RWPE1 (cell line): Measurements from ENCODE around the gene ZNF100.
"Not testable (repeated sequence)": the region's sequence is repeated elsewhere in the genome, so short reads cannot be mapped to it uniquely, and the experiment has no call there.

Source experiments
- CTCF ChIA-PET: fragments of 350-600 bp; sonication (Branson Sonifier 250); formaldehyde crosslinking; extraction: SDS; loops from one replicate; lab custom pipeline; 2021; lab: Yijun Ruan, JAX
- POLR2A ChIA-PET: fragments of 400-600 bp; formaldehyde crosslinking; extraction: SDS; loops from one replicate; lab custom pipeline; 2020; ENCODE audit warnings: antibody characterized with exemption; ENCODE audit not compliant: low non-redundant PET; lab: Yijun Ruan, JAX
- DNase-seq: peaks from one replicate; pipeline ENCODE4 v3.0.0; 2012; ENCODE audit warnings: low spot score
- H3K27ac ChIP-seq: fragments of 450-650 bp; 2 replicates; pipeline ENCODE4 v1.5.1; 2017
- TF ChIP-seq, protein P1 (sequence below): fragments of 450-650 bp; conservative IDR thresholded peaks from 2 replicates; pipeline ENCODE4 v1.5.1; 2017; ENCODE audit warnings: low read depth, mild to moderate bottlenecking

The ZNF100 gene

DNA sequence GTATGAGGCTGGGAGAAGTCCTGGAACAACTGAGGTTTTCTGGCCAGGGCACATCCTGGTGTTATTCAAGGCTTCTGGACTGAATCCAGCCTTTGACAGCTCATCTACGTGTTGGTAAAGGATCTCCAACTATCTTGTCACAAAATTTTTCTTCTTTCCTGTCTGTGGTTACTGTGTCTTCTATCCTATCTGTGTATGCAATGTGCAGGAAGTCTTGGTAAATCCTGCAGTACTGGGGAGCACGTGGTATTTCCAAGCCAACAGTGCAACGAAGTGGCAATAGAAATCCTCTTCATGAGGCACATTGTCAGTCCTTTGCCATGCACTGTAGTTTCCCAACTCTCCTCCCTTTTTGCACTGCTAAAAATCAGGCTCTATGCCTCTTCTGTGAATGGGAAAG is 86.7 kb downstream of the ZNF100 start:
- no peak overlapping the region for H3K27ac ChIP-seq
- TF ChIP-seq, protein P1, sequence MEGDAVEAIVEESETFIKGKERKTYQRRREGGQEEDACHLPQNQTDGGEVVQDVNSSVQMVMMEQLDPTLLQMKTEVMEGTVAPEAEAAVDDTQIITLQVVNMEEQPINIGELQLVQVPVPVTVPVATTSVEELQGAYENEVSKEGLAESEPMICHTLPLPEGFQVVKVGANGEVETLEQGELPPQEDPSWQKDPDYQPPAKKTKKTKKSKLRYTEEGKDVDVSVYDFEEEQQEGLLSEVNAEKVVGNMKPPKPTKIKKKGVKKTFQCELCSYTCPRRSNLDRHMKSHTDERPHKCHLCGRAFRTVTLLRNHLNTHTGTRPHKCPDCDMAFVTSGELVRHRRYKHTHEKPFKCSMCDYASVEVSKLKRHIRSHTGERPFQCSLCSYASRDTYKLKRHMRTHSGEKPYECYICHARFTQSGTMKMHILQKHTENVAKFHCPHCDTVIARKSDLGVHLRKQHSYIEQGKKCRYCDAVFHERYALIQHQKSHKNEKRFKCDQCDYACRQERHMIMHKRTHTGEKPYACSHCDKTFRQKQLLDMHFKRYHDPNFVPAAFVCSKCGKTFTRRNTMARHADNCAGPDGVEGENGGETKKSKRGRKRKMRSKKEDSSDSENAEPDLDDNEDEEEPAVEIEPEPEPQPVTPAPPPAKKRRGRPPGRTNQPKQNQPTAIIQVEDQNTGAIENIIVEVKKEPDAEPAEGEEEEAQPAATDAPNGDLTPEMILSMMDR: no peak
- CTCF ChIA-PET: no interaction called here
- no peak for DNase-seq
- POLR2A ChIA-PET: no interaction called here

DNA sequence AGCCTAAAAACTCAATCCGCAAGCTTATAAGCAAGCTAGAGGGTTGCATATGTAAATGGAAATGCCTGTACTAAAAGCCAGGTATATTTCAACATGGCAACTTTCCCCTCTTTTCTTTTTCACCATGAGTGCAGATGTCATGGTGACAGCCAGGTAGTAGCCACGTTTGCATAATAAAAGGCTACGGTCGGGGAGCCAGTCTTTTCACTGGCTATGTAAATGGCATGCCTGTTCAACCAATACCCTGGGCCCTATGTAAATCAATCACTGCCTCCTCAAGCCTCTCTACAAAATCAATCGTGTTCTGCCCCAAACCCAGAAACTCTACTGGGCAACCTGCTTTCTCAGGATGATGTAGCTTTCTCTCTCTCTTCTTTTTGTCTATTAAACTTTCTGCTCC is 87.4 kb downstream of the ZNF100 start:
- ChIA-PET POLR2A (no interaction called here), CTCF (no interaction called here)
- TF ChIP-seq, protein P1: no peak
- no peak for DNase-seq
- H3K27ac ChIP-seq: no peak overlapping the region

DNA sequence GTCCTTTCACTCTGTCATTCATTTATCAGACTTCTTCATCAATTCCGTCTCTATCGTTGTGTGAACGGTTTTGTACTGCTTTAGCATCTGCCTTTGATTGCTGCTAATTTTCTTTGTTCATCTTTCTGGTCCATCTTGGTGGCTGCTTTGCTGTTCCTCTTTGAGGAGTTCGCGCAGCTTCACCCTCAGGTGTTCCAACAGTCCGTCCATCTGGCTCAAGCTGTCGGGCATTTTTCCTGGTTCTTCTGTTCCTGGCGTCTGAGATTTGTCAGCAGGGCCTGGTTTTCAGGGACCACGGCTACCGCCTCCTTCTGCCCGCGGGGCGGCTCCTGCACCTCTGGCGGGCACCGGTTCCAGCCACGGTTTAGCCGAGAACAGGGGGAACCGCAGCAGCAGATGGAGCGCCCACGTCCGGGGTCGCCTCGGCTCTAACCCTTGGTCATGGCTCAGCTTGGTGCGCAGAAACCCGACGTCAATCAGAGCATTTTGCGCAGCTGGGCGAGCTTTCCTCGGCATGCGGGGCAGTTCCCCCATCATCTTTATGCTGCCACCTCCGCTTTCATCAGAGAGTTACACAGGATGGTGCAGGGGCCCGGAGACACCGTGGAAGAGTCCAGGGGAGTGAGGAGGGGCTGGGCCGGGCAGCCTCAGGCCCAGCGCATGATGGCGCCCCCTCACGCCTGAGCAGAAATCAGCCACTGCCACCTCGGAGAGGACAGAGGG is 89.5 kb downstream of the ZNF100 start:
- ChIA-PET CTCF (no interaction called here), POLR2A (no interaction called here)
- H3K27ac ChIP-seq: no peak overlapping the region
- TF ChIP-seq, protein P1: no peak
- no peak for DNase-seq

DNA sequence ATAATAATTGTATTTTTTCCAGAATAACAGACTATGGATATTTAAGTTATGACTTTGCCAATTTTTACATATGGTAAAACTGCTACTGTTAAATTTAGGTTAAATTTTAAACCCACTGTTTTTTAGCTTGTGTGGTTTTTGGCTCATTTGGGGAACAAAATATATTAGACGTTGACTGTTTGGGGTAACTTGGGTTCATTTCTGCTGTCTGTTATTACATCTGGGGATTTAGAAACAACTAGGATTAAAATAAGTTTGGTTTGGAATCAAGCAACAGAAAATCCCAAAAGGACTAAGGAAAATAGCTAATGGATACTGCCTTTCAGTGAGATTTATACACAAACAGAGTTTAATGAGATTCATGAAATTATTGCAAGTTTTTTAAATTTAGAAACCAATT is 92.9 kb downstream of the ZNF100 start:
- POLR2A ChIA-PET: no interaction called here

DNA sequence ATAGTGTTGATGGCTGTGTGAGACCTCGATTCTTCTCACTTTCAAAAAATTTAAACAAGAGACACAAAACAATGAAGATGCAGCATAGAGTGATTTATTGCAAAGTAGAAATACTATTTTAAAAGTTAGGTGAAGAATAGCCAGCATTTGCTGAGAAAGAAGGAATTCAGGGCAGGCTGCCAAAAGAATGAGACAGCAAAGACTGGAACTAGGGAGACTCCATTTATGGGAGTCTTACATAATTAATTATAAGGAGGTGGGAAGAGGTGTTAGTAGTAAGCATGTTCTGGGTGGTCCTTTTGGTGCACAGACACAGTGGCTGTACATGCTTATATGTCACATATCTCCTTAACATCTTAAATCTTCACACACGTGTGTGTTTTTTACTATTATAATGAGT is 93.9 kb downstream of the ZNF100 start:
- CTCF ChIA-PET, H3K27ac ChIP-seq, POLR2A ChIA-PET, DNase-seq: not testable (repeated sequence)

More for the DNA sequence above, 92.9 kb downstream of the ZNF100 start:
- no peak for DNase-seq
- TF ChIP-seq, protein P1: no peak
- H3K27ac ChIP-seq: no peak overlapping the region
- CTCF ChIA-PET: no interaction called here
